Effector CD8-positive, alpha-beta T cell (primary cell): ENCODE results near the gene SH3TC2.
"Not testable (repeated sequence)": the region's sequence is repeated elsewhere in the genome, so short reads cannot be mapped to it uniquely, and the experiment has no call there.

Source experiments
- DNase-seq: peaks from one replicate; lab custom pipeline; 2025; lab: John Stamatoyannopoulos, UW
- total RNA-seq, 4 experiments: gene quantifications; one replicate each; lab custom pipeline; 2026; lab: John Stamatoyannopoulos, UW

The SH3TC2 gene
- total RNA-seq, result 0 to 0.27 (median 0.09) reads per million in 4 experiments

GRCh38 chr5:149063017-149063687 lies at the start of gene SH3TC2:
Gene SH3TC2, minus strand, starts transcription at chr5:149063062. Its CDS starts 40 bp downstream, at chr5:149063022.
- no peak for DNase-seq

GRCh38 chr5:149110406-149110805 lies 47.5 kb upstream of the SH3TC2 start:
- DNase-seq, result no peak

- no peak for DNase-seq
Measured at GRCh38 chr5:149108651-149109280, 45.9 kb upstream of the SH3TC2 start.

- no peak for DNase-seq
Measured at GRCh38 chr5:149100331-149100730, 37.5 kb upstream of the SH3TC2 start.

GRCh38 chr5:149099920-149100319 lies 37.1 kb upstream of the SH3TC2 start:
- DNase-seq, result no peak

GRCh38 chr5:149094996-149095395 lies 32.1 kb upstream of the SH3TC2 start:
- no peak for DNase-seq

GRCh38 chr5:149093625-149094024 lies 30.8 kb upstream of the SH3TC2 start:
- no peak for DNase-seq

GRCh38 chr5:149089796-149090195 lies 26.9 kb upstream of the SH3TC2 start:
- no peak for DNase-seq

- no peak for DNase-seq
Measured at GRCh38 chr5:149088686-149089085, 25.8 kb upstream of the SH3TC2 start.

- no peak for DNase-seq
Measured at GRCh38 chr5:149083846-149084245, 21.0 kb upstream of the SH3TC2 start.

GRCh38 chr5:149082271-149082670 lies 19.4 kb upstream of the SH3TC2 start:
- no peak for DNase-seq

GRCh38 chr5:149080294-149080693 lies 17.4 kb upstream of the SH3TC2 start:
- no peak for DNase-seq

- no peak for DNase-seq
Measured at GRCh38 chr5:149079883-149080282, 17.0 kb upstream of the SH3TC2 start.

GRCh38 chr5:149074071-149074470 lies 11.2 kb upstream of the SH3TC2 start:
- not testable (repeated sequence) for DNase-seq

GRCh38 chr5:149073213-149073612 lies 10.4 kb upstream of the SH3TC2 start:
- DNase-seq, result no peak

- no peak for DNase-seq
Measured at GRCh38 chr5:149072791-149073190, 9.9 kb upstream of the SH3TC2 start.

GRCh38 chr5:149072376-149072775 lies 9.5 kb upstream of the SH3TC2 start:
- no peak for DNase-seq

GRCh38 chr5:149071756-149072155 lies 8.9 kb upstream of the SH3TC2 start:
- DNase-seq, result no peak

- no peak for DNase-seq
Measured at GRCh38 chr5:149071216-149071615, 8.4 kb upstream of the SH3TC2 start.

- no peak for DNase-seq
Measured at GRCh38 chr5:149069711-149070110, 6.8 kb upstream of the SH3TC2 start.

- DNase-seq, result no peak
Measured at GRCh38 chr5:149063896-149064478, 1.1 kb upstream of the SH3TC2 start.

GRCh38 chr5:149062371-149063016 lies 368 bp downstream of the SH3TC2 start:
- DNase-seq, result no peak

GRCh38 chr5:149061341-149061740 lies 1.5 kb downstream of the SH3TC2 start:
- DNase-seq, result no peak
